NCI-H446 (cell line): ENCODE data around the gene NODAL.

Source experiments
- DNase-seq, 2 experiments: peaks; one replicate each; lab custom pipeline; 2025; lab: John Stamatoyannopoulos, UW

Gene NODAL

DNA sequence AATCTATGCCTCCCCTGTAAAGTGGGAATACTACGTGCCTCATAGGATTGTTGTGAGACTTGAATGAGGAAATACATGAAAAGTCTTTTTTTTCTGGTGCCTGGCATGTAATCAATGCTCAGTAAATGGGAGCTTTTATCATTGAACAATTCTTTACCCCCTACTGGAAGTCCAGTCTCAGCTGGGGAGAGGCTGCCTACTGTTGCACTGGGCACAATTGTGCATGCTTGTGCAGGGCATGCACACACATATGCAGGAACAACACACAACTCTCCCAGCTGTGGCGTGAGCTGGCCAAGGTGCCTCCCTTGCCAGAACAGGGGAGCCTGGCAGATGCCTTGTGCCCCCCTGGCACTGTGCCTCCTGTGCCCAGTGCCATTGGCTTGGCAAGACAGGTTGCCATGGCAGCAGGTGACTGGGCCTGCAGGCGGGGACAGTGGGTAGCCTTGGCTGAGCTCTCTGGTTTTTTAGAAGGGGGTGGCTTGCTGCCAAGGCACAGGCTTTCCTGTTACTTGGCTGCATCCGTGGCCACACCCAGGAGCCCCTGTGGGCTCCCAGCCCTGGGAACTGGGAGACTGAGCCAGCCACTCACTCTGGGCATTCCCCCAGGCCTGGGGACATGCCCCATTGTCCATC, 21.0 kb upstream of the NODAL start:
- DNase-seq: peak; percentile 65 to 93

DNA sequence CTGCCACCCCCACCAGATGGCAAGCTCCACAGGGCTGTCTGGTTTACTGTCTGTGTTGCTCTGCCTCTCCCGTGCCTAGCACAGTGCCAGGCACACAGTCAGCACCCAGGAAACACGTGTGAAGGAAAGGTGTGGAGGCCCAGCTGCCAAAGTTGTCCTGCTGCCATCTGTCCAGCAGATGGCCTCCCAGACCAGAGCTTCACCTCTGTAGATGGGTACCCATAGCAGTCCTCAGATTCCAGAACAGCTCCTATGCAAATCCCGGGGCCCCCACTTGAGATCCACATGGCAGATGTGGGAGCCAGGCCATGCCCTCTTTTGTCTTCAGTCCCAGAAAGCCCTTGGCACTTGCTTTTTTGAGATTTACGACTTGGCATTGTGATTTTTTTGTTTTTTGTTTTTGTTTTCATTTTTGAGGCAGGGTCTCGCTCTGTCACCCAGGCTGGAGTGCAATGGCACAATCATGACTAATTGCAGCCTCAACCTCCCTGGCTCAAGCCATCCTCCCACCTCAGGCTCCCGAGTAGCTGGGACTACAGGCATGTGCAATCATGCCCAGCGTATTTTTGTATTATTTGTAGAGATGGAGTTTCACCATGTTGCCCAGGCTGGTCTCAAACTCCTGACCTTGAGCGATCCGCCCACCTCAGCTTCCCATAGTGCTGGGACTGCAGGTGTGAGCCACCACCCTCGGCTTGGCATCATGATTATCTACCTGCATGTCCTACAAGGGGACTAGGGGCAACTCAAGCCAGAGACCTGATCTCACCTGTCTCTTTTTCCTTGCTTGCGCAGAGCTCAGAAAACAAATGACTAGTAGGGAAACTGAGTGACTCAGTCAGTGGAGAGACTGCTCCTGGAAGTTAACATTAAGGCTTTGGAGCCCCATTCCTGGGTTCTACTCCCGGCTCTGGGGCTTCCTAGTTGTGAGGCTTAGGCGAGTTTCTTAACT, 20.2 kb upstream of the NODAL start:
- peak in 1 of 2 experiments; percentile 16 for DNase-seq

DNA sequence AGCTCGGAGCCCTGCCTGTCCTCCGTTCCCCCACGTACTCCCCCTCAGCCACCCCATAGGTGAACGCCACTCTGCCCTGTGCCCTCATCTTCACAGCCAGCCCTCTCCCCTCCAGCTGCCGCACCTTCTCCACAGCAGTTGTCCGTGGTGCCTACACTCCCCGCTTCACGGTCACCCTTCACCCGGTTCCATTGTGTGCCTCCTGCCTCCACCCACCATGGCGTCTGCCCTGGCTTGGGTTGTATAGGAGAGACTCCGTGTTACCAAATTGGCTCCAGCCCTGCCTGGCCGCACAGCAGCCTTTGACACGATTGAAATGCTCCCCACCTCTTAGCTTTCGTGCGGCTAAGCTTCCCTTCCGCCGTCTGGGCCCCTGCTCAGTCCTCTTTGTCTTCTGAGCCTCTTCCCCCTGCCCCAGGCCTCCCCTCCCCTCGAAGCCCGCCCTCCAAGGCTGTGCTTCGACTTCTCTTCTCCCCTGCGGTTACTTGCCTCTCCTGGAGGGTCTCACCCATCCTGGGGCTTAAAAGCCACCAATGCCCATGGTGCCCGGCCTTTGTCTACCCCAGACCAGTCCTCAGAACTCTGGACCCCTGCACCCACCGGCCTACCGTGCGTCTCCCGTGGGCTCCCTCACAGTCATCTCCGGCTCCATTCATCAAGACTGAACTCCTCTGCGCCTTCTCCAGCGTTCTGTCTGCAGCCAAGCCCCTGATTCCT, 18.5 kb upstream of the NODAL start:
- DNase-seq: no peak

DNA sequence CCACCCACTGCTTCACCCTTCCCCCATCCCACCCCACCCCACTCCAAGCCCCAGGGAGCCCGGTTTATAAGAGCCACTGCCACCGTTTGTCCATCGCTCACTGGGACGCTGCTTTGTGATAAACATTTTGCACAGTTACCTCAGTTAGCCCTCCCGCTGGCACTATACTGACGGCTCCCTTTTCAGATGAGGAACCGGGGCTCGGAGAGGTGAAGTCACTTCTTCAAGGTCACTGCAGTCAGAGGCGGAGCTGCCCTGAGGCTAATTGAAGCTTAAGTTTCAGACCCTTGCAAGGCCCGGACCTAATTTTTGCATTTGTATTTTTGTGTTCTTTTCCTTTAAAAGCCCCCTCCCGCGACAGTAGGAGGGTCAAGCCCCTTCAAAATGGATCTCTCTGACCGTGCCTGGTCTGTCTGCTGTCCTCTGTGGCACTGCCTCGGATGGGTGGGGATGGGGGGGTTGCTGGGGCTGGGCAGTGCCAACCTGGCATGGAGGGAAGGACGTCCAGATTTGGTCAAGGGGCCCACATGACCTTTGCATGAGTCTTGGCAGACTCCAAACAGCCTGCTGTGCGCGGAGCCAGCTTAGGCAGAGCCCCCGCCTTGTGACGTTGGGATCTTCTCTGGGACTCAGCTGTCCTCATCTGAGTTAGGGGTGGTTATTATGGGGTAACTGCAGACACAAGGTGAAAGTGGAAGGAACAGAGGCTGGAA, 17.7 kb upstream of the NODAL start:
- no peak for DNase-seq

DNA sequence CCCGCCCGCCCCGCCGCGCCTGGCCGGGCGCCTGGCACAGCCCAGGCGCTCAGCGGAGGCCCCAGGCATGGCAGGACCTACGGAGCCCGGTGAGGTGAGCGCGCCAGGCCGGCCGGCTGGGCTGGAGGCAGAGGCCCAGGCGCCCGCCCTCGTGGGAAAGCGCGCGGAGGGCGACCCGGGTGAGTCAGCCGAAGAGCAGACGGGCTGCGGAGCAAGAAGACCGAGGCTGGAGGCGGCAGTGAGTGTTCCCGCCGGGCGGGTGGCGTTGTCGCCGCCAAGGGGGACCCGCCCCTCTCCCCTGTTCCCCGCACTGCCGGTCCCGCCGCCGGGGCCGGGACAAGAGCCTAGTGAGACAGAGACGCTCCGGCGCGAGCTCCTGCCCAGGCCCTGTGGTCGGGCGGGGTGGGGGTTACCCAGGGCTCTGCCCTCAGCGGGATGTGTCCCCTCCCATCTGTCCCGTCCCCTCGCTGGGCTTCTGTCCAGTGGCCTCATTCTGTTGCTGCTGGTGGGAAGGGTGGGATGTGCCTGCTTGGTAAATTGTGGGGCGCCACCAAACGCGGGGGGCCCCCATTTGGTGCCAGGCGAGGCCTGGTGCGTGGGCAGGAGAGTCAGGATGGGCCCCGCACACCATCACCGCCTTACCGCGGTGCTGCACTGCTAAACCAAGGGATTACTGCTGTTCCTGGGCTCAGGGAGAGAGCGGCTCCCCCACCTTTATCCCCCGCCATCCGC, 17.0 kb upstream of the NODAL start:
- DNase-seq: no peak

DNA sequence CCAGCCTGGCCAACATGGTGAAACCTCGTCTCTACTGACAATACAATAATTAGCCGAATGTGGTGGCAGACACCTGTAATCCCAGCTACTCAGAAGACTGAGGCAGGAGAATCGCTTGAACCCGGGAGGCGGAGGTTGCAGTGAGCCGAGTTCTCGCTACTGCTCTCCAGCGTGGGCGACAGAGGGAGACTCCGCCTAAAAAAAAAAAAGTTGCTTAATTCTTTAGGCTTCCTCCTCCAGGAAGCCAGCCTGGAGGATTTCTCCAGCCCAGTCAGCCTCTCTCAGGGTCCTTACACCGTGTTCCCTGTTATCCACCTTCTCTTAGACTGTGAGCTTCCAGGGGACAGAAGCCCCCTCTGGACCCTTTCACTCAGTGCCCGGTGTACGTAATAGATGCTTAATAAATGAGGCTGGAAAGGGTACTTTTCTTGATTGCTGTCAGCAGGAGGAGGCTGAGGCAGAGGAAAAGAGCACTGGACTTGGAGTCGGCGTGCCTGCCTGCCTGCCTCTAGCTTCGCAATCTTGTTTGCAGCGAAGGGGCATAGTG, 16.4 kb upstream of the NODAL start:
- no peak for DNase-seq

DNA sequence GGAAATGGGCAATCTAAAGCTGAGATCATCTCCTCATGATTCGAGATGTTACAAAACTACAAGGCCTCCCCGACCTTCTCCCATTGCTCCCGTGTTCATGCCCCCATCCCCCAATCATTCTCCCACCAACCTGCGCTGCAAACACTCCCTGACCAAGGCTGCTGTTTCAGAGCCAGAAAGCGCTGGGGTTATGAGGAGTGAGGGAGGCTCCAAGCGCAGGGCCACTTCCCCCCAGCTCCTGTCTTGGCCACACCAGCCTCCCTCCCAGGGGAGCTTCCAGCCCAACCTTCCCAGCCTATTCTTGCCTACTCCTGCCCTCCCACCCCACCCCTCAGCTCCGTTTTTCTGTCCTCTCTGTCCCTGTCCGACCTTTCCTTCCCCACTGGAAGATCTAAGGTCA, 14.7 kb upstream of the NODAL start:
- no peak for DNase-seq

DNA sequence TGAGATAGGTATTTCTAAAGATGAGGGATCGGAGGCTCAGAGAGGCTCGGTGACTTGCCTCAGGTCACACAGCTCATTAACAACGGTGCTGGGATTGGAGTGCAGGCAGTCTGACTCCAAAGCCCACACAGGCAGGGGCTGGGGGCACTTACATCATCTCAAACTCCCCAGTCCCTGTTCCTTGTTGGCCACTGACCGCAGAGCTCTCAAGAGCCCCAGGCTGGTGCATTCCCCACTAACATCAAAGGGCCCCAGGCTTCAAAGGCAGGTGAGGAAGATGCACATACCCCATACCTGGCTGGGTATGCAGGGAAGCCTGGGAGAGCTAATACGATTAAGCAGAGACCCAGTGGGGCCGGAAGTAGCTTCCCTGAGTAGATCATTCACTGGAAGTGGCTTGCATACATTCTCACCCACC, 13.7 kb upstream of the NODAL start:
- no peak for DNase-seq

GRCh38 chr10:70448236-70448635, 6.8 kb upstream of the NODAL start:
- DNase-seq: no peak

GRCh38 chr10:70445718-70446657, 4.5 kb upstream of the NODAL start:
- DNase-seq: no peak

DNA sequence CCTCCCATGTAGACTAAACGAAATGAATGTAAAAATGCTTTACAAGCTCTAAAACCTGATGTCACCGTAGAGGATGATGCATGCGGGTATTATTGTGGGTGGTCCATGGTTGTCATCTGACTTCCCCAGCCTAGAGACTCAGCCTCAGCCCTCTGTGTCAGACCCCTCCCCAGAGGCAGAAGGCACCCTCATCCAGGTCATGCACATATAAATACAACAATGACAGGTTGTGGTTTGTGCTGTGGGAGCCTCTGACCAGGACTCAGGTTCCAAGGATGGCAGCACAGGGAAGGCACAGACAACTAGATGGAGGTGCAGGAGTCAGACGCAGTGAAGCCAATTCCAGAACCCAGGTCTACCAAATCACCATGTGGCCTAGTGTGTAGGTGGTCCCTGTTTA, 3.3 kb upstream of the NODAL start:
- no peak for DNase-seq

- no peak for DNase-seq
Measured at GRCh38 chr10:70442332-70442988, 979 bp upstream of the NODAL start.

GRCh38 chr10:70441895-70442309, 421 bp upstream of the NODAL start:
- DNase-seq: no peak

GRCh38 chr10:70440296-70441160, 953 bp downstream of the NODAL start:
- DNase-seq: no peak

GRCh38 chr10:70437721-70438120, 3.8 kb downstream of the NODAL start:
- DNase-seq: no peak

DNA sequence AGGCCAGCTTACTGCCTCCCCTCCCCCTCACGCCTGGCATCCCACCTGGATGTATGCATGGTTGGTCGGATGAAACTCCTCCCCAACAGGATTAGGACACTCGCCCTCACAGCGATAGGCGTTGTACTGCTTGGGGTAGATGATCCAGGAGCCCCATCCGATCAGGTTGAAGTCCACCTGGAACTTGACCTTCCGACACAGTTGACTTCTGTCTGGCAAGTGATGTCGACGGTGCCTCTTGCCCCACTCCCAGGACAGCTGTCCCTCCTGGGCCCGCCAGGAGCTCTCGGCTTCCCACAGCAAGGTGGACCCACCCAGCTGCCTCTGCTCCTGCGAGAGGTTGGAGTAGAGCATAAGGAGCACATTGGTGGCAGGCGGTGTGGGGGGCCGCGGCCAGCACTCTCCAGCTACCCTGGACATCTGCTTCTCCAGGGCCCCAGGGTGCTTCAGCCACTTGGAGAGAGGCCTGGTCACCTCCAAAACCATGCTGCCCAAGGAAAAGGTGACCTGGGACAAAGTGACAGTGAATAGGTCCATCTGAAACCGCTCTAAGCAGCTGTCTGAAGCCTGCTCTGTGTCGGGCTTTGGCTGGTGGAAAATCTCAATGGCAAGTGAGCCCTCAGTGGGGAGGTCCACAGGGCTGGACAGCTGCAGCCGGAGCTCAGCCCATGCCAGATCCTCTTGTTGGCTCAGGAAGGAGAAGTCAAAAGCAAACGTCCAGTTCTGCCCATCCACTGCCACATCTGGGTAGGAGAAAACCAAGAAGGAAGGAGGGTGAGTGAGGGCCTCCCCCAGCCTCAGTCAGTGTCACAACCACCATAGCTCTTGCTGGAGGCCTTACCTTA, 6.0 kb downstream of the NODAL start:
- DNase-seq: no peak

DNA sequence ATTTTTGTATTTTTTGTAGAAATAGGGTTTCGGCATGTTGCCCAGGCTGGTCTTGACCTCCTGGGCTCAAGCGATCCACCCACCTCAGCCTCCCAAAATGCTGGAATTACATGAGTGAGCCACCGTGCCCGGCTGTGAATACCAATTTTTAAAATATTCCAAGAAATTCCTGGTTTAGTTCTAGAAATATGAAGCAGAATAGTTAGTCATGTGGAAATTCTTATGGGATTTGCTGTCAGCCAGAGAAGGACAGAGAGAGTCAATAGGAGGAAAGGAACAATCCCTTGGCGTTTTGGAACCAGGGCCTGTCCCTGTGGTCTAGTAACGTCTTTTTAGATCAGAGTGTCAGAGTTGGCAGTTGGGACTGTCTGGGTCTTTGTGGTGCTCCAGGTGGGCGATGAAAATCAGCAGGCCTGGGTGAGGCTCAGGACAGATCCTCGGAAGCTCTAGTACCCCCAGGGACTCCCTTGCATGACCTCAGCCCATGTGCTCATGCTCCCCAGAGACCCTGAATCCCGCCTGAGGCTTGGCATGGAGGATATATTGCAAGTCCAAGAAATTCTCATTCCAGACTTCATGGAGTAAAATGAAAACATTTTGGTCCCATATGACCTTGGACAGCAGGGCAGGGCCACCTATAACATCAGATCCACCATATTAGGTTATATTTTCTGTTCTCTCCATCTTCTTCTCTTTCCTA, 7.8 kb downstream of the NODAL start:
- DNase-seq: no peak
